Mammary epithelial cell (primary cell): ENCODE data around the gene ECHDC1.

Experiments
- EZH2 ChIP-seq: IDR thresholded peaks from 2 replicates; pipeline ENCODE4 v1.6.1; 2012; ENCODE audit warnings: low read length, inconsistent platforms, borderline replicate concordance
- TF ChIP-seq, protein P1 (sequence below), 2 donors: IDR thresholded peaks in 1 of 2; conservative IDR thresholded peaks in 1 of 2; 2 replicates each; pipeline ENCODE4 v1.5.1; 2011 to 2012; ENCODE audit warnings: inconsistent platforms in 2 of 2, low read length in 2 of 2, mild to moderate bottlenecking in 2 of 2, control low read depth in 1 of 2, low read depth in 1 of 2; ENCODE audit not compliant: insufficient read depth in 1 of 2; ENCODE audit errors: extremely low read depth in 1 of 2

DNA sequence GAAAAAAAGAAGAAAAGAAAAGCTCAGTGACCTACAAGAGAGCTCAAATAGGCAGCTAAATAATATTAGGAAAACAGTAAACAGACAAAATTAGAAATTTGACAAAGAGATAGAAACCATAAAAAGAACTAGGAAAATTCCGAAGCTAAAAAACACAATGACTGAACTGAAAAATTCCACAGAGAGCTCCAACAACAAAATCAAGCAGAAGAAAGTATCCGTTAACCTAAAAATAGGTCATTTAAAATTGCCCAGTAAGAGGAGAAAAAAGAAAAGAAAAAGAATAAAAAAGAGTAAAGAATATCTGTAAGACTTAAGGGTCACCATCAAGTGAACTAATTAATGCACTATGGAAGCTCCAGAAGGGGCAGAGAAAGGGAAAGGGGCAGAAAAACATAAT lies 6.6 kb upstream of the ECHDC1 start:
- TF ChIP-seq, protein P1, sequence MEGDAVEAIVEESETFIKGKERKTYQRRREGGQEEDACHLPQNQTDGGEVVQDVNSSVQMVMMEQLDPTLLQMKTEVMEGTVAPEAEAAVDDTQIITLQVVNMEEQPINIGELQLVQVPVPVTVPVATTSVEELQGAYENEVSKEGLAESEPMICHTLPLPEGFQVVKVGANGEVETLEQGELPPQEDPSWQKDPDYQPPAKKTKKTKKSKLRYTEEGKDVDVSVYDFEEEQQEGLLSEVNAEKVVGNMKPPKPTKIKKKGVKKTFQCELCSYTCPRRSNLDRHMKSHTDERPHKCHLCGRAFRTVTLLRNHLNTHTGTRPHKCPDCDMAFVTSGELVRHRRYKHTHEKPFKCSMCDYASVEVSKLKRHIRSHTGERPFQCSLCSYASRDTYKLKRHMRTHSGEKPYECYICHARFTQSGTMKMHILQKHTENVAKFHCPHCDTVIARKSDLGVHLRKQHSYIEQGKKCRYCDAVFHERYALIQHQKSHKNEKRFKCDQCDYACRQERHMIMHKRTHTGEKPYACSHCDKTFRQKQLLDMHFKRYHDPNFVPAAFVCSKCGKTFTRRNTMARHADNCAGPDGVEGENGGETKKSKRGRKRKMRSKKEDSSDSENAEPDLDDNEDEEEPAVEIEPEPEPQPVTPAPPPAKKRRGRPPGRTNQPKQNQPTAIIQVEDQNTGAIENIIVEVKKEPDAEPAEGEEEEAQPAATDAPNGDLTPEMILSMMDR (conservative IDR thresholded peaks at IDR 0.05 in 1 of 2, IDR thresholded peaks at IDR 0.05 in 1 of 2; ENCODE audit: extremely low read depth in 1 of 2, insufficient read depth in 1 of 2, low read depth in 1 of 2, low read length in 2 of 2): no peak
- TF ChIP-seq EZH2: no peak
